ENCODE data around the gene AK8.

AK8 gene

GRCh38 chr9:132710333-132710732, 167.8 kb downstream of the AK8 start:
- no peak for DNase-seq

GRCh38 chr9:132708769-132709430, 169.2 kb downstream of the AK8 start:
- no peak for DNase-seq

GRCh38 chr9:132708239-132708638, 169.8 kb downstream of the AK8 start:
- no peak for DNase-seq

- no peak for DNase-seq
Observed at GRCh38 chr9:132703336-132703735, 174.7 kb downstream of the AK8 start.

GRCh38 chr9:132702254-132702653, 175.8 kb downstream of the AK8 start:
- DNase-seq: no peak

GRCh38 chr9:132699956-132700355, 178.1 kb downstream of the AK8 start:
- no peak for DNase-seq

- DNase-seq: no peak
Observed at GRCh38 chr9:132698989-132699388, 179.1 kb downstream of the AK8 start.

GRCh38 chr9:132697230-132697629, 180.9 kb downstream of the AK8 start:
- DNase-seq: no peak

GRCh38 chr9:132694144-132694543, 183.9 kb downstream of the AK8 start:
- DNase-seq: no peak

- no peak for DNase-seq
Observed at GRCh38 chr9:132690696-132691095, 187.4 kb downstream of the AK8 start.

GRCh38 chr9:132683873-132684272, 194.2 kb downstream of the AK8 start:
- no peak for DNase-seq

GRCh38 chr9:132681561-132681960, 196.5 kb downstream of the AK8 start:
- no peak for DNase-seq

- no peak for DNase-seq
Observed at GRCh38 chr9:132679946-132680625, 198.0 kb downstream of the AK8 start.

- no peak for DNase-seq
Observed at GRCh38 chr9:132677976-132678375, 200.1 kb downstream of the AK8 start.

Data from NK-92 treated with Interleukin-12 subunit alpha and Interleukin-12 subunit beta, amount 100 ng/mL, for 24 hours (cell line).